AG10803 (cell line): Measurements from ENCODE around the gene LALBA.
"Not testable (repeated sequence)": the region's sequence is repeated elsewhere in the genome, so short reads cannot be mapped to it uniquely, and the experiment has no call there.

Source experiments
- DNase-seq: peaks from one replicate; pipeline ENCODE4 v3.0.0; 2010; ENCODE audit warnings: low read depth
- H3K4me3 ChIP-seq: 2 replicates; pipeline ENCODE4 v1.5.1; 2011; ENCODE audit warnings: mild to moderate bottlenecking, low read length, control low read depth
- TF ChIP-seq, protein P1 (sequence below): conservative IDR thresholded peaks from 2 replicates; pipeline ENCODE4 v1.5.1; 2011; ENCODE audit warnings: mild to moderate bottlenecking, low read length, control low read depth, inconsistent platforms

Gene LALBA

GRCh38 chr12:48527891-48528670 is 41.8 kb downstream of the LALBA start:
- no peak overlapping the region for H3K4me3 ChIP-seq
- DNase-seq = no peak
- TF ChIP-seq, protein P1, sequence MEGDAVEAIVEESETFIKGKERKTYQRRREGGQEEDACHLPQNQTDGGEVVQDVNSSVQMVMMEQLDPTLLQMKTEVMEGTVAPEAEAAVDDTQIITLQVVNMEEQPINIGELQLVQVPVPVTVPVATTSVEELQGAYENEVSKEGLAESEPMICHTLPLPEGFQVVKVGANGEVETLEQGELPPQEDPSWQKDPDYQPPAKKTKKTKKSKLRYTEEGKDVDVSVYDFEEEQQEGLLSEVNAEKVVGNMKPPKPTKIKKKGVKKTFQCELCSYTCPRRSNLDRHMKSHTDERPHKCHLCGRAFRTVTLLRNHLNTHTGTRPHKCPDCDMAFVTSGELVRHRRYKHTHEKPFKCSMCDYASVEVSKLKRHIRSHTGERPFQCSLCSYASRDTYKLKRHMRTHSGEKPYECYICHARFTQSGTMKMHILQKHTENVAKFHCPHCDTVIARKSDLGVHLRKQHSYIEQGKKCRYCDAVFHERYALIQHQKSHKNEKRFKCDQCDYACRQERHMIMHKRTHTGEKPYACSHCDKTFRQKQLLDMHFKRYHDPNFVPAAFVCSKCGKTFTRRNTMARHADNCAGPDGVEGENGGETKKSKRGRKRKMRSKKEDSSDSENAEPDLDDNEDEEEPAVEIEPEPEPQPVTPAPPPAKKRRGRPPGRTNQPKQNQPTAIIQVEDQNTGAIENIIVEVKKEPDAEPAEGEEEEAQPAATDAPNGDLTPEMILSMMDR = no peak

- TF ChIP-seq, protein P1 = no peak
- DNase-seq = no peak
These were observed 44.5 kb downstream of the LALBA start, which contains the start of gene OR8S1 for GRCh38 chr12:48525332-48525731. TSS of gene OR8S1 (plus strand) at chr12:48525632. CDS start at chr12:48525632, 0 bp downstream.

DNA sequence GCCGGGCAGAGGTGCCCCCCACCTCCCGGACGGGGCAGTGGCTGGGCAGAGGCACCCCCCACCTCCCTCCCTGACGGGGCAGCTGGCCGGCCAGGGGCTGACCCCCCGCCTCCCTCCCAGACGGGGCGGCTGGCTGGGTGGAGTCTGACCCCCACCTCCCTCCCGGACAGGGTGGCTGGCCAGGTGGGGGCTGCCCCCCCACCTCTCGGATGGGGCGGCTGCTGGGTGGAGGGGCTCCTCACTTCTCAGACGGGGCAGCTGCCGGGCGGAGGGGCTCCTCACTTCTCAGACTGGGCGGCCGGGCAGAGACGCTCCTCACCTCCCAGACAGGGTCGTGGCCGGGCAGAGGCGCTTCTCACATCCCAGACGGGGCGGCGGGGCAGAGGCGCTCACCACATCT is 49.5 kb downstream of the LALBA start:
- not testable (repeated sequence) for DNase-seq, H3K4me3 ChIP-seq

More at GRCh38 chr12:48525332-48525731, 44.5 kb downstream of the LALBA start, which contains the start of gene OR8S1:
- no peak within 1 kb of the TSS for H3K4me3 ChIP-seq
